Measurements from ENCODE around the gene CNN3. TPM values are rescaled to one million over a fixed set of nuclear protein-coding genes. Genes with fewer than 3 reads are reported as not detected.

CNN3 gene
- total and polyA plus RNA-seq, 8 donors: 239 to 326 (median 277) TPM

- H3K27me3 ChIP-seq: no peaks in the 10 kb centered on the region
- no peak overlapping the region for H3K27ac ChIP-seq
- DNase-seq (no peak), ATAC-seq (no peak)
- intact Hi-C loops (cut with DNase I): no loop called here
- no peaks in the 10 kb centered on the region for H3K9me3 ChIP-seq
- no peak for TF ChIP-seq CTCF (IDR thresholded peaks at IDR 0.05)
- peaks cover 0 to 51% of the 10 kb centered on the region in 2 donors for H3K36me3 ChIP-seq
- peaks cover 20% of the 10 kb centered on the region in 2 donors for H3K4me1 ChIP-seq
- H3K4me3 ChIP-seq: no peak overlapping the region
These were observed 25.1 kb downstream of the CNN3 start for GRCh38 chr1:94901841-94902240.

GRCh38 chr1:94899756-94900155 is 27.2 kb downstream of the CNN3 start:
- ATAC-seq (peak; percentile 32), DNase-seq (no peak)
- H3K27me3 ChIP-seq: no peaks in the 10 kb centered on the region
- H3K9me3 ChIP-seq: no peaks in the 10 kb centered on the region
- peak overlapping the region; percentile 37 to 49 for H3K27ac ChIP-seq
- H3K4me1 ChIP-seq: peaks cover 9 to 15% of the 10 kb centered on the region in 2 donors
- intact Hi-C loops (cut with DNase I): no loop called here
- H3K4me3 ChIP-seq: no peak overlapping the region
- no peak for TF ChIP-seq CTCF (IDR thresholded peaks at IDR 0.05)
- peaks cover 0 to 66% of the 10 kb centered on the region in 2 donors for H3K36me3 ChIP-seq

GRCh38 chr1:94898491-94899385 is 28.2 kb downstream of the CNN3 start:
- Histone ChIP-seq H3K9me3 (no peaks in the 10 kb centered on the region), H3K27ac (peak overlapping the region in 1 of 2 donors; percentile 49), H3K36me3 (peaks cover 0 to 66% of the 10 kb centered on the region in 2 donors), H3K27me3 (no peaks in the 10 kb centered on the region), H3K4me1 (peaks cover 6 to 15% of the 10 kb centered on the region in 2 donors), H3K4me3 (no peak overlapping the region)
- no peak for TF ChIP-seq CTCF (IDR thresholded peaks at IDR 0.05)
- DNase-seq (peak in 1 of 4 donors; percentile 44), ATAC-seq (peak; percentile 89)
- intact Hi-C loops (cut with DNase I): no loop called here

GRCh38 chr1:94895518-94895917 is 31.4 kb downstream of the CNN3 start:
- Histone ChIP-seq H3K9me3 (no peaks in the 10 kb centered on the region), H3K27me3 (no peaks in the 10 kb centered on the region), H3K27ac (no peak overlapping the region), H3K36me3 (peaks cover 0 to 51% of the 10 kb centered on the region in 2 donors), H3K4me1 (peaks cover 6 to 11% of the 10 kb centered on the region in 2 donors), H3K4me3 (no peak overlapping the region)
- no peak for ATAC-seq
- no peak for TF ChIP-seq CTCF (IDR thresholded peaks at IDR 0.05)
- no peak for DNase-seq
- intact Hi-C loops (cut with DNase I): no loop called here

- peaks cover 0 to 42% of the 10 kb centered on the region in 2 donors for H3K36me3 ChIP-seq
- intact Hi-C loops (cut with DNase I): no loop called here
- H3K4me1 ChIP-seq: peaks cover 4 to 5% of the 10 kb centered on the region in 2 donors
- H3K27me3 ChIP-seq: no peaks in the 10 kb centered on the region
- H3K27ac ChIP-seq: no peak overlapping the region
- H3K4me3 ChIP-seq: no peak overlapping the region
- no peak for ATAC-seq
- H3K9me3 ChIP-seq: no peaks in the 10 kb centered on the region
- TF ChIP-seq CTCF (IDR thresholded peaks at IDR 0.05): no peak
- DNase-seq: no peak
These were observed 32.3 kb downstream of the CNN3 start for GRCh38 chr1:94894630-94895029.

Measured in left lung (tissue), 10 donors.